Panc1 (cell line): ENCODE results near the gene KIF17. TPM values are rescaled to one million over a fixed set of nuclear protein-coding genes. Genes with fewer than 3 reads are reported as not detected.

Experiments
- ATAC-seq: fragments of 200-7000 bp; cut with Tn5 transposase; 2 replicates; pipeline ENCODE4 v1.9.1; 2020; ENCODE audit warnings: mild to moderate bottlenecking, moderate library complexity
- BruUV-seq: library from RNA; stranded (reverse); fragments of 400-500 nt; replicated peaks from 2 replicates; lab custom pipeline; 2021; lab: Mats Ljungman, UMichigan
- CTCF ChIA-PET: fragments of 300-600 bp; sonication (Branson Sonifier 250); formaldehyde crosslinking; loops from one replicate; lab custom pipeline; 2022; ENCODE audit warnings: antibody characterized with exemption; lab: Charles Lee
- POLR2A ChIA-PET: fragments of 300-600 bp; sonication (Branson Sonifier 250); formaldehyde crosslinking; loops from one replicate; lab custom pipeline; 2022; ENCODE audit warnings: antibody characterized with exemption; lab: Charles Lee
- DNase-seq: peaks from one replicate; pipeline ENCODE4 v3.0.0-alpha.2; 2010; ENCODE audit warnings: low read depth, low spot score
- H3K27ac ChIP-seq: 2 replicates; pipeline ENCODE4 v1.5.1; 2011; ENCODE audit warnings: mild to moderate bottlenecking, low read length, inconsistent platforms
- H3K27me3 ChIP-seq: fragments of 200-500 bp; sonication (Bioruptor generic); 2 replicates; pipeline ENCODE4 v1.6.0; 2014; ENCODE audit warnings: low read length, inconsistent platforms; ENCODE audit not compliant: control insufficient read depth, insufficient read depth
- H3K36me3 ChIP-seq: fragments of 200-500 bp; sonication (Bioruptor generic); 2 replicates; pipeline ENCODE4 v1.5.1; 2014; ENCODE audit warnings: inconsistent platforms, mild to moderate bottlenecking, low read length, moderate library complexity; ENCODE audit not compliant: control insufficient read depth, insufficient read depth
- H3K4me1 ChIP-seq: 2 replicates; pipeline ENCODE4 v1.5.1; 2011; ENCODE audit warnings: inconsistent platforms, mild to moderate bottlenecking, low read length, moderate library complexity; ENCODE audit not compliant: control insufficient read depth, insufficient read depth
- H3K4me3 ChIP-seq, 2 experiments: 2 replicates each; pipeline ENCODE4 v1.5.1; 2011 to 2012; ENCODE audit warnings: low read depth in 2 of 2, low read length in 2 of 2, mild to moderate bottlenecking in 2 of 2, inconsistent platforms in 1 of 2, moderate library complexity in 1 of 2
- H3K9me3 ChIP-seq: fragments of 200-500 bp; sonication (Bioruptor generic); 2 replicates; pipeline ENCODE4 v1.5.1; 2014; ENCODE audit warnings: low read depth, mild to moderate bottlenecking, inconsistent platforms, low read length, moderate library complexity; ENCODE audit not compliant: control insufficient read depth, insufficient read depth
- CTCF ChIP-seq: fragments of 450-650 bp; IDR thresholded peaks from 2 replicates; pipeline ENCODE4 v1.5.1; 2017; ENCODE audit warnings: mild to moderate bottlenecking
- POLR2AphosphoS5 ChIP-seq: IDR thresholded peaks from 2 replicates; pipeline ENCODE4 v1.6.1; 2012; ENCODE audit warnings: mild to moderate bottlenecking, low read depth, low read length, moderate library complexity
- SIN3A ChIP-seq: IDR thresholded peaks from 2 replicates; pipeline ENCODE4 v1.6.1; 2012; ENCODE audit warnings: low read depth, mild to moderate bottlenecking, low read length, moderate library complexity, borderline replicate concordance; ENCODE audit not compliant: insufficient read depth
- TCF7L2 ChIP-seq: IDR thresholded peaks from 2 replicates; pipeline ENCODE4 v1.6.1; 2011; ENCODE audit warnings: mild to moderate bottlenecking, low read depth, low read length, inconsistent platforms
- in situ Hi-C: cut with HindIII; loops from 2 replicates; pipeline ENCODE4 v1.10.0; 2016; ENCODE audit warnings: low sequenced_read_pairs, low pct_unique_long_range_greater_than_20kb
- intact Hi-C: fragments of 100-400 bp; cut with micrococcal nuclease; formaldehyde crosslinking; loops from one replicate; pipeline ENCODE4 v1.10.0; 2022; ENCODE audit not compliant: unreplicated experiment
- total RNA-seq: library from RNA; stranded (reverse); gene quantifications from one replicate; pipeline ENCODE4 v1.2.1, GENCODE V29; 2021; ENCODE audit not compliant: unreplicated experiment
- TF ChIP-seq, protein P1 (sequence below), 2 experiments: IDR thresholded peaks; 2 replicates each; pipeline ENCODE4 v1.6.1; 2011 to 2012; ENCODE audit warnings: low read depth in 2 of 2, control low read depth in 1 of 2, low read length in 1 of 2, mild to moderate bottlenecking in 1 of 2, moderate library complexity in 1 of 2; ENCODE audit not compliant: insufficient read depth in 1 of 2

The KIF17 gene
- total RNA-seq, 1 experiment from 2014 or later: 3.9 TPM

DNA sequence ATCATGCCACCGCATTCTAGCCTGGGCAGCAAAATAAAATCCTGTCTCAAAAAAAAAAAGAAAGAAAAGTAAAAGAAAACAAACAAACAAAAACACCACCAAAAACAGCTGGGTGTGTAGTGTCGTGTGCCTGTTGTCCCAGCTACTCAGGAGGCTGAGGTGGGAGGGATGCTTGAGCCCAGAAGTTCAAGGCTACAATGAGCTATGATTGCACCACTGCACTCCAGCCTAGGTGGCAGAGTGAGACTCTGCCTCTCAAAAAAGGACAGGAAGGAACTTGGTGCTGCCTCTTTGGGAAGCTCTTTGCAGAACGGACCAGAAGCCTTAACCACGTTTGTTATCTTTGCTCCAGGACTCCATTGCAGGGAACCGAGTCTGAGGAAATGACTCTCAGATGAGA lies 11.0 kb downstream of the KIF17 start:
- Histone ChIP-seq H3K27ac (no peak overlapping the region), H3K4me1 (peaks cover 8% of the 10 kb centered on the region), H3K36me3 (no peaks in the 10 kb centered on the region), H3K9me3 (no peaks in the 10 kb centered on the region), H3K4me3 (no peak overlapping the region), H3K27me3 (no peaks in the 10 kb centered on the region)
- in situ Hi-C loops (no loop called here), intact Hi-C loops (no loop called here)
- no TSS peak for BruUV-seq
- TF ChIP-seq POLR2AphosphoS5 (no peak), CTCF (no peak), TCF7L2 (no peak), SIN3A (no peak)
- TF ChIP-seq, protein P1, sequence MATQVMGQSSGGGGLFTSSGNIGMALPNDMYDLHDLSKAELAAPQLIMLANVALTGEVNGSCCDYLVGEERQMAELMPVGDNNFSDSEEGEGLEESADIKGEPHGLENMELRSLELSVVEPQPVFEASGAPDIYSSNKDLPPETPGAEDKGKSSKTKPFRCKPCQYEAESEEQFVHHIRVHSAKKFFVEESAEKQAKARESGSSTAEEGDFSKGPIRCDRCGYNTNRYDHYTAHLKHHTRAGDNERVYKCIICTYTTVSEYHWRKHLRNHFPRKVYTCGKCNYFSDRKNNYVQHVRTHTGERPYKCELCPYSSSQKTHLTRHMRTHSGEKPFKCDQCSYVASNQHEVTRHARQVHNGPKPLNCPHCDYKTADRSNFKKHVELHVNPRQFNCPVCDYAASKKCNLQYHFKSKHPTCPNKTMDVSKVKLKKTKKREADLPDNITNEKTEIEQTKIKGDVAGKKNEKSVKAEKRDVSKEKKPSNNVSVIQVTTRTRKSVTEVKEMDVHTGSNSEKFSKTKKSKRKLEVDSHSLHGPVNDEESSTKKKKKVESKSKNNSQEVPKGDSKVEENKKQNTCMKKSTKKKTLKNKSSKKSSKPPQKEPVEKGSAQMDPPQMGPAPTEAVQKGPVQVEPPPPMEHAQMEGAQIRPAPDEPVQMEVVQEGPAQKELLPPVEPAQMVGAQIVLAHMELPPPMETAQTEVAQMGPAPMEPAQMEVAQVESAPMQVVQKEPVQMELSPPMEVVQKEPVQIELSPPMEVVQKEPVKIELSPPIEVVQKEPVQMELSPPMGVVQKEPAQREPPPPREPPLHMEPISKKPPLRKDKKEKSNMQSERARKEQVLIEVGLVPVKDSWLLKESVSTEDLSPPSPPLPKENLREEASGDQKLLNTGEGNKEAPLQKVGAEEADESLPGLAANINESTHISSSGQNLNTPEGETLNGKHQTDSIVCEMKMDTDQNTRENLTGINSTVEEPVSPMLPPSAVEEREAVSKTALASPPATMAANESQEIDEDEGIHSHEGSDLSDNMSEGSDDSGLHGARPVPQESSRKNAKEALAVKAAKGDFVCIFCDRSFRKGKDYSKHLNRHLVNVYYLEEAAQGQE (IDR thresholded peaks at IDR 0.05; ENCODE audit: insufficient read depth in 1 of 2, low read depth in 2 of 2, low read length in 1 of 2): no peak
- DNase-seq (no peak), ATAC-seq (no peak)
- ChIA-PET POLR2A (interaction anchor here (0.7 kb wide), 1 partner anchor 10 kb away, joined by 3 read pairs; no protein-coding TSS in a partner anchor), CTCF (interaction anchor here (0.6 to 0.7 kb wide), 2 partner anchors 14 to 19 kb away, joined by 6 to 15 read pairs; no protein-coding TSS in a partner anchor)

DNA sequence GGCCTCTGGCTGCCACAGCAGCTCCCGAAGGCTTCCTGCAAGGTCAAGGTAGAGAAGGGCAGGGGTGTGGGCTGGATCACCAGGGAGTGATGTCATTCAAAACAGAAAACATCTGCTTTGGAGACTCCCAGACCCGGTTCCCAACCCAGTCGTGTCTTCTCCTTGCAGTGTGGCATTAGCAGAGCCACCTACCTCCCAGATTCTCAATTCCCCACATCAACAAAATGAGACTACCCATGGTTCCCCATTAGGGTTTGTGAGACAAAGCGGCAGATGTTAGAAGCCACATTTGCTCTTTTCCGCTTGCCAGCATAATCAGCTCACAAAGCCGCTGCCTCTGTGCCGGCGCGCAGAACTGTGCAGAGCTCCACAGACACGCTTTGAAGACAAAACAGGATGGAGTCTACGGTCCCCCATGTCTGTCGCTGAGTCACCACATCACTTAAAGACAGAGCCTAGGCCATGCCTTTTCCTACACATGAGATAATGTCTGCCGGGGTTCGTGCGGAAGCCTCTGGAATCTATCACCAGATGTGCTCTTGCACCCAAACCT lies 12.5 kb downstream of the KIF17 start:
- no peak overlapping the region for H3K4me3 ChIP-seq
- H3K27ac ChIP-seq: no peak overlapping the region
- CTCF ChIA-PET: interaction anchor here (0.7 kb wide), 1 partner anchor 9 kb away, joined by 3 read pairs; no protein-coding TSS in a partner anchor
- intact Hi-C loops (no loop called here), in situ Hi-C loops (no loop called here)
- POLR2A ChIA-PET: no interaction called here
- H3K27me3 ChIP-seq: no peaks in the 10 kb centered on the region
- TF ChIP-seq CTCF: no peak
- TF ChIP-seq, protein P1 (IDR thresholded peaks at IDR 0.05; ENCODE audit: insufficient read depth in 1 of 2, low read depth in 2 of 2, low read length in 1 of 2): no peak
- TF ChIP-seq POLR2AphosphoS5: no peak
- no peak for TF ChIP-seq SIN3A
- TF ChIP-seq TCF7L2: no peak
- DNase-seq (no peak), ATAC-seq (no peak)
- peaks cover under 1% of the 10 kb centered on the region for H3K4me1 ChIP-seq
- BruUV-seq: no TSS peak
- H3K9me3 ChIP-seq: no peaks in the 10 kb centered on the region
- no peaks in the 10 kb centered on the region for H3K36me3 ChIP-seq
